K562 (cell line): ENCODE results near the gene TBX1. TPM values are rescaled to one million over a fixed set of nuclear protein-coding genes. Genes with fewer than 3 reads are reported as not detected.

Experiments used
- CHD7 ChIP-seq: fragments of 200-600 bp; sonication (generic); IDR thresholded peaks from one replicate; pipeline ENCODE4 v1.6.1; 2012; ENCODE audit warnings: mild to moderate bottlenecking, low read depth, low read length, inconsistent platforms
- CTBP1 ChIP-seq: fragments of 450-650 bp; IDR thresholded peaks from 2 replicates; pipeline ENCODE4 v1.6.1; 2016; ENCODE audit warnings: borderline replicate concordance
- E2F6 ChIP-seq, 2 experiments: IDR thresholded peaks; 2 replicates each; pipeline ENCODE4 v1.6.1; 2011; ENCODE audit warnings: borderline replicate concordance in 1 of 2, control low read depth in 1 of 2, low read depth in 1 of 2, low read length in 1 of 2, mild to moderate bottlenecking in 1 of 2, mixed read lengths in 1 of 2, moderate library complexity in 1 of 2; ENCODE audit not compliant: insufficient read depth in 1 of 2, insufficient read length in 1 of 2, poor library complexity in 1 of 2, severe bottlenecking in 1 of 2; ENCODE audit errors: extremely low read depth in 1 of 2
- GATAD2A ChIP-seq: fragments of 450-650 bp; IDR thresholded peaks from 2 replicates; pipeline ENCODE4 v1.6.1; 2017
- HMGXB4 ChIP-seq: sonication (generic); formaldehyde crosslinking; IDR thresholded peaks from 2 replicates; pipeline ENCODE4 v1.8.1; 2023; ENCODE audit warnings: mild to moderate bottlenecking, missing genetic modification reagents
- PHF20 ChIP-seq: fragments of 450-650 bp; IDR thresholded peaks from 2 replicates; pipeline ENCODE4 v1.6.1; 2018; ENCODE audit not compliant: partially characterized antibody
- TBP ChIP-seq: optimal IDR thresholded peaks from 2 replicates; pipeline ENCODE3; 2011; ENCODE audit warnings: low read depth, low read length, improper control_type of control experiment
- UBTF ChIP-seq, 2 experiments: IDR thresholded peaks; 2 replicates each; pipeline ENCODE4 v1.6.1; 2012; ENCODE audit warnings: improper control_type of control experiment in 2 of 2, low read depth in 2 of 2, low read length in 2 of 2, borderline replicate concordance in 1 of 2
- polyA plus RNA-seq, 8 experiments: library from polyadenylated mRNA; depleted of rRNA in 4 of 8; stranded (reverse) in 5 of 8; unstranded in 3 of 8; fragments of >200 nt; fragmentation: Nextera tagmentation in 2 of 8; fragmentation: Illumina TruSeq in 1 of 8; extraction: Ambion mirVana in 2 of 8; extraction: Trizol in 1 of 8; gene quantifications; 2 replicates each; pipeline versions ENCODE4 v1.2.1 to v1.2.3, GENCODE V29; 2011 to 2014; ENCODE audit warnings: inconsistent platforms in 1 of 8, missing spikeins in 1 of 8
- total RNA-seq, 7 experiments: library from RNA; depleted of rRNA in 6 of 7; stranded (reverse); fragments of >200 nt in 6 of 7; fragmentation: Illumina TruSeq in 2 of 7; extraction: Trizol in 2 of 7; gene quantifications; 2 replicates each; pipeline versions ENCODE4 v1.2.1 to v1.2.3, GENCODE V29; 2011 to 2021; ENCODE audit warnings: low replicate concordance in 1 of 7

The TBX1 gene
- total and polyA plus RNA-seq, 9 of the 15 experiments (the other 6 are each of a cell fraction or from before 2014, with no cell fraction given) = 0.07 to 35.0 (median 3.9) TPM

- TF ChIP-seq E2F6 (IDR thresholded peaks at IDR 0.05; ENCODE audit: borderline replicate concordance in 1 of 2, extremely low read depth in 1 of 2, insufficient read depth in 1 of 2, insufficient read length in 1 of 2, low read depth in 1 of 2, low read length in 1 of 2, poor library complexity in 1 of 2, severe bottlenecking in 1 of 2) = peak in 1 of 2 experiments; percentile 32
- TF ChIP-seq CHD7 = peak; percentile 38
- 0 out of 2 replicates have a peak, but pooled peaks have one; percentile 48 for TF ChIP-seq HMGXB4 (CRISPR knock-in tag)
- peak in 1 of 2 experiments; percentile 39; a peak in 1 of 4 replicates for TF ChIP-seq UBTF (IDR thresholded peaks at IDR 0.05; ENCODE audit: borderline replicate concordance in 1 of 2, low read depth in 2 of 2, low read length in 2 of 2)
- TF ChIP-seq PHF20 = peak; percentile 13
- TF ChIP-seq GATAD2A = 0 out of 2 replicates have a peak, but pooled peaks have one; percentile 33
- peak; percentile 49; the same call in 1 of the 2 replicates for TF ChIP-seq CTBP1
- peak; percentile 17 for TF ChIP-seq TBP
These were observed 7.3 kb upstream of the TBX1 start (continued) for GRCh38 chr22:19753090-19753842.
